GM12878 (cell line): ENCODE results near the gene XPO5.

ENCODE experiments used
- CHD2 ChIP-seq: IDR thresholded peaks from 2 replicates; pipeline ENCODE4 v1.6.1; 2011; ENCODE audit warnings: low read depth, low read length, improper control_type of control experiment, borderline replicate concordance
- CTCF ChIP-seq, 3 experiments: IDR thresholded peaks in 2 of 3; conservative IDR thresholded peaks in 1 of 3; 2 replicates each; pipeline ENCODE4 v1.5.1; 2011; ENCODE audit warnings: low read depth in 3 of 3, low read length in 3 of 3, mild to moderate bottlenecking in 3 of 3, control low read depth in 2 of 3, moderate library complexity in 2 of 3, inconsistent platforms in 1 of 3, mixed read lengths in 1 of 3; ENCODE audit not compliant: control insufficient read depth in 2 of 3, insufficient read depth in 1 of 3; ENCODE audit errors: extremely low read depth in 1 of 3
- ESRRA ChIP-seq: IDR thresholded peaks from 2 replicates; pipeline ENCODE4 v1.6.1; 2012; ENCODE audit warnings: mild to moderate bottlenecking, low read length, improper control_type of control experiment
- EZH2 ChIP-seq: IDR thresholded peaks from 2 replicates; pipeline ENCODE4 v1.6.1; 2012; ENCODE audit warnings: low read depth, mild to moderate bottlenecking, control low read depth, inconsistent platforms, low read length, borderline replicate concordance; ENCODE audit not compliant: control insufficient read depth
- JUND ChIP-seq: IDR thresholded peaks from 2 replicates; pipeline ENCODE4 v1.6.1; 2012; ENCODE audit warnings: low read depth, mild to moderate bottlenecking, low read length, improper control_type of control experiment, moderate library complexity
- MXI1 ChIP-seq: fragments of 150-350 bp; IDR thresholded peaks from 2 replicates; pipeline ENCODE4 v1.6.1; 2011; ENCODE audit warnings: low read depth, mild to moderate bottlenecking, inconsistent platforms, low read length, improper control_type of control experiment
- MYC ChIP-seq: IDR thresholded peaks from 2 replicates; pipeline ENCODE4 v1.6.1; 2011; ENCODE audit warnings: mild to moderate bottlenecking, low read length, moderate library complexity, inconsistent platforms; ENCODE audit not compliant: insufficient read depth, insufficient replicate concordance, insufficient read length, severe bottlenecking
- POLR2A ChIP-seq: IDR thresholded peaks from 2 replicates; pipeline ENCODE4 v1.6.1; 2011; ENCODE audit warnings: low read depth, mild to moderate bottlenecking, low read length
- POLR2AphosphoS5 ChIP-seq: IDR thresholded peaks from 2 replicates; pipeline ENCODE4 v1.6.1; 2011; ENCODE audit warnings: mild to moderate bottlenecking, low read length, inconsistent platforms
- ZNF217 ChIP-seq: fragments of 450-650 bp; IDR thresholded peaks from 2 replicates; pipeline ENCODE4 v1.6.1; 2017; ENCODE audit warnings: antibody characterized with exemption, mild to moderate bottlenecking
- TF ChIP-seq, protein P1 (sequence below): fragments of 450-650 bp; IDR thresholded peaks from 2 replicates; pipeline ENCODE4 v1.6.1; 2018; ENCODE audit warnings: mild to moderate bottlenecking, low read depth, moderate library complexity; ENCODE audit not compliant: partially characterized antibody
- TF ChIP-seq, protein P2 (sequence below): IDR thresholded peaks from 2 replicates; pipeline ENCODE4 v1.6.1; 2011; ENCODE audit warnings: low read depth, low read length, improper control_type of control experiment, borderline replicate concordance

DNA sequence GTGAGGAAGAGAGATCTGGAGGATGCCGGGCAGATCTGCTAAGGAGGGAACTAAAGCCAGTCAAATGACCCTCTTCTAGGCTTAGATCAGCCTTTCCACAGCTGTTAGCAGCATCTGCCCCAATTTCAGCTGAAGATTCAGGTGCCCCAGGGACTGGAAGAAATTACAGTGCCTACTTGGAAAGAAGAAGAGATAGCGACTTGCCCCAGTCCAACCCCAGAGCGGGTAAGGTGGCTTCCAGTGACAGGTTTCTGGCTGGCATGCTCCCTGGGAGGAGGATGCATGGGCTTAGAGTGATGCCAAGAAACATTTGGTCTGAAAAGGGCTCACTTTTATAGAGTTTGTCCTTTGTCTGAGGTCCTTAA lies 97.8 kb downstream of the XPO5 start:
- TF ChIP-seq ESRRA (no peak), POLR2A (no peak), CHD2 (no peak), JUND (no peak), CTCF (IDR thresholded peaks at IDR 0.05 in 2 of 3, conservative IDR thresholded peaks at IDR 0.05 in 1 of 3; ENCODE audit: control insufficient read depth in 2 of 3, extremely low read depth in 1 of 3, insufficient read depth in 1 of 3, low read depth in 3 of 3, low read length in 3 of 3) (no peak), ZNF217 (no peak), POLR2AphosphoS5 (no peak), EZH2 (no peak), MXI1 (no peak), MYC (no peak)
- TF ChIP-seq, protein P1, sequence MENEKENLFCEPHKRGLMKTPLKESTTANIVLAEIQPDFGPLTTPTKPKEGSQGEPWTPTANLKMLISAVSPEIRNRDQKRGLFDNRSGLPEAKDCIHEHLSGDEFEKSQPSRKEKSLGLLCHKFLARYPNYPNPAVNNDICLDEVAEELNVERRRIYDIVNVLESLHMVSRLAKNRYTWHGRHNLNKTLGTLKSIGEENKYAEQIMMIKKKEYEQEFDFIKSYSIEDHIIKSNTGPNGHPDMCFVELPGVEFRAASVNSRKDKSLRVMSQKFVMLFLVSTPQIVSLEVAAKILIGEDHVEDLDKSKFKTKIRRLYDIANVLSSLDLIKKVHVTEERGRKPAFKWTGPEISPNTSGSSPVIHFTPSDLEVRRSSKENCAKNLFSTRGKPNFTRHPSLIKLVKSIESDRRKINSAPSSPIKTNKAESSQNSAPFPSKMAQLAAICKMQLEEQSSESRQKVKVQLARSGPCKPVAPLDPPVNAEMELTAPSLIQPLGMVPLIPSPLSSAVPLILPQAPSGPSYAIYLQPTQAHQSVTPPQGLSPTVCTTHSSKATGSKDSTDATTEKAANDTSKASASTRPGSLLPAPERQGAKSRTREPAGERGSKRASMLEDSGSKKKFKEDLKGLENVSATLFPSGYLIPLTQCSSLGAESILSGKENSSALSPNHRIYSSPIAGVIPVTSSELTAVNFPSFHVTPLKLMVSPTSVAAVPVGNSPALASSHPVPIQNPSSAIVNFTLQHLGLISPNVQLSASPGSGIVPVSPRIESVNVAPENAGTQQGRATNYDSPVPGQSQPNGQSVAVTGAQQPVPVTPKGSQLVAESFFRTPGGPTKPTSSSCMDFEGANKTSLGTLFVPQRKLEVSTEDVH, result no peak
- TF ChIP-seq, protein P2, sequence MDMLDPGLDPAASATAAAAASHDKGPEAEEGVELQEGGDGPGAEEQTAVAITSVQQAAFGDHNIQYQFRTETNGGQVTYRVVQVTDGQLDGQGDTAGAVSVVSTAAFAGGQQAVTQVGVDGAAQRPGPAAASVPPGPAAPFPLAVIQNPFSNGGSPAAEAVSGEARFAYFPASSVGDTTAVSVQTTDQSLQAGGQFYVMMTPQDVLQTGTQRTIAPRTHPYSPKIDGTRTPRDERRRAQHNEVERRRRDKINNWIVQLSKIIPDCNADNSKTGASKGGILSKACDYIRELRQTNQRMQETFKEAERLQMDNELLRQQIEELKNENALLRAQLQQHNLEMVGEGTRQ, result no peak
